Osteocyte (in vitro differentiated cells): ENCODE data around the gene GJB3. TPM values are rescaled to one million over a fixed set of nuclear protein-coding genes. Genes with fewer than 3 reads are reported as not detected.

Experiments used
- DNase-seq: peaks from one replicate; pipeline ENCODE4 v3.0.0; 2021; ENCODE audit warnings: mixed read lengths; ENCODE audit not compliant: unreplicated experiment; ENCODE audit errors: extremely low spot score
- H3K27ac Mint-ChIP-seq: one replicate; pipeline ENCODE4 v1.8.0; 2021; ENCODE audit warnings: mild to moderate bottlenecking, mixed read lengths; ENCODE audit not compliant: unreplicated experiment
- H3K27me3 Mint-ChIP-seq: one replicate; pipeline ENCODE4 v1.8.0; 2021; ENCODE audit warnings: mixed read lengths; ENCODE audit not compliant: unreplicated experiment
- H3K36me3 Mint-ChIP-seq: one replicate; pipeline ENCODE4 v1.8.0; 2021; ENCODE audit warnings: mixed read lengths; ENCODE audit not compliant: unreplicated experiment
- H3K4me1 Mint-ChIP-seq: one replicate; pipeline ENCODE4 v1.8.0; 2021; ENCODE audit warnings: mixed read lengths; ENCODE audit not compliant: unreplicated experiment
- H3K4me3 Mint-ChIP-seq: one replicate; pipeline ENCODE4 v1.8.0; 2021; ENCODE audit warnings: mild to moderate bottlenecking, moderate library complexity, mixed read lengths; ENCODE audit not compliant: unreplicated experiment
- H3K9me3 Mint-ChIP-seq: one replicate; pipeline ENCODE4 v1.8.0; 2021; ENCODE audit warnings: mixed read lengths; ENCODE audit not compliant: unreplicated experiment
- CTCF ChIP-seq: fragments of 200-600 bp; sonication (generic); IDR thresholded peaks from 2 replicates; pipeline ENCODE4 v1.5.0; 2021; ENCODE audit warnings: antibody characterized with exemption, mild to moderate bottlenecking, moderate library complexity
- total RNA-seq: library from RNA; stranded (reverse); gene quantifications from 2 replicates; pipeline ENCODE4 v1.2.1, GENCODE V29; 2021

Gene GJB3
- total RNA-seq, 1 donor from 2014 or later: not detected

DNA sequence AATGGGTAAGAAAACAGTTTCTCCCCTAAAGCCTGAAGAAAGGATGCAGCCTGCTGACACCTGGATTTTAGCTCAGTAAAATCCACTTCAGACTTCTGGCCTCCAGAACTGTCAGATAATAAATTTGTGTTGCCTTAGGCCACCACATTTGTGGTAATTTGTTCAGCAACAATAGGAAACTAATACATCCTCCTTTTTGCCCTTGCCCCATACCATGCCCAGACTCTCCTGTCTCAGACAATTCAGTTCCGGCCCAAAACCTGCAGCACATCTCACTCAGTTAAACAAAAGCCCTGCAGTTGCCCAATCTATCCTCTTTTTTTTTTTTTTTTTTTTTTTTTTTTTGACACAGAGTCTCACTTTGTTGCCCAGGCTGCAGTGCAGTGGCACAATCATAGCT lies 52.7 kb downstream of the GJB3 start:
- no peaks in the 10 kb centered on the region for H3K9me3 Mint-ChIP-seq
- H3K4me1 Mint-ChIP-seq: peaks cover 26% of the 10 kb centered on the region
- no peak overlapping the region for H3K4me3 Mint-ChIP-seq
- no peak overlapping the region for H3K27ac Mint-ChIP-seq
- no peaks in the 10 kb centered on the region for H3K36me3 Mint-ChIP-seq
- no peaks in the 10 kb centered on the region for H3K27me3 Mint-ChIP-seq
- DNase-seq: peak; percentile 17
- no peak for TF ChIP-seq CTCF

Other genes starting within 250 kb of the GJB3 start
- gene GJB5, start 26.2 kb upstream of the GJB3 start, total RNA-seq: not detected in 2 replicates
- not detected in 2 replicates for gene GJB4, start 21.5 kb upstream of the GJB3 start, total RNA-seq
- gene GJA4, start 11.8 kb downstream of the GJB3 start, total RNA-seq: not detected in 2 replicates
- 38.6 and 39.6 TPM in 2 replicates for gene SMIM12, start 78.5 kb downstream of the GJB3 start, total RNA-seq
- 0.21 TPM in 1 of 2 replicates, not detected in the other for gene DLGAP3, start 148.4 kb downstream of the GJB3 start, total RNA-seq
- 20.5 and 22.8 TPM in 2 replicates for gene TMEM35B, start 204.1 kb downstream of the GJB3 start, total RNA-seq